Activated CD4-positive, alpha-beta T cell treated with anti-CD3 and anti-CD28 coated beads, Interleukin-2, amount 10 ng/mL, durations not matched to agents 24 days and 14 days (primary cell): ENCODE data around the gene ELP5. TPM values are rescaled to one million over a fixed set of nuclear protein-coding genes. Genes with fewer than 3 reads are reported as not detected.

Experiments used
- DNase-seq: peaks from one replicate; pipeline ENCODE4 v3.0.0; 2022
- H3K27ac Mint-ChIP-seq: one replicate; pipeline ENCODE4 v1.8.0; 2022; ENCODE audit warnings: mild to moderate bottlenecking, mixed read lengths
- H3K27me3 Mint-ChIP-seq: one replicate; pipeline ENCODE4 v1.8.0; 2022; ENCODE audit warnings: mixed read lengths
- H3K36me3 Mint-ChIP-seq: one replicate; pipeline ENCODE4 v1.8.0; 2022; ENCODE audit warnings: low read depth, mild to moderate bottlenecking, mixed read lengths
- H3K4me1 Mint-ChIP-seq: one replicate; pipeline ENCODE4 v1.8.0; 2021; ENCODE audit warnings: mixed read lengths
- H3K4me3 Mint-ChIP-seq: one replicate; pipeline ENCODE4 v1.8.0; 2022; ENCODE audit warnings: mild to moderate bottlenecking, moderate library complexity, mixed read lengths
- H3K9me3 Mint-ChIP-seq: one replicate; pipeline ENCODE4 v1.8.0; 2021; ENCODE audit warnings: mixed read lengths
- intact Hi-C: fragments of 100-400 bp; cut with micrococcal nuclease; formaldehyde crosslinking; loops from one replicate; pipeline ENCODE4 v1.15.1; 2023
- total RNA-seq: library from RNA; stranded (reverse); gene quantifications from 2 replicates; pipeline ENCODE4 v1.2.3, GENCODE V29; 2022

The ELP5 gene
- total RNA-seq, 1 donor from 2014 or later: 74.3 TPM

GRCh38 chr17:7295230-7296180, 43.5 kb downstream of the ELP5 start:
- no peaks in the 10 kb centered on the region for H3K9me3 Mint-ChIP-seq
- intact Hi-C loops: loop anchor here (1.0 to 2.0 kb wide), 3 partner anchors 15 to 243 kb away; no protein-coding TSS in a partner anchor
- peak overlapping the region; percentile 77 for H3K4me3 Mint-ChIP-seq
- H3K36me3 Mint-ChIP-seq: no peaks in the 10 kb centered on the region
- peak overlapping the region; percentile 56 for H3K27ac Mint-ChIP-seq
- peaks cover 15% of the 10 kb centered on the region for H3K4me1 Mint-ChIP-seq
- H3K27me3 Mint-ChIP-seq: peaks cover 50% of the 10 kb centered on the region
- peak; percentile 64 for DNase-seq

DNA sequence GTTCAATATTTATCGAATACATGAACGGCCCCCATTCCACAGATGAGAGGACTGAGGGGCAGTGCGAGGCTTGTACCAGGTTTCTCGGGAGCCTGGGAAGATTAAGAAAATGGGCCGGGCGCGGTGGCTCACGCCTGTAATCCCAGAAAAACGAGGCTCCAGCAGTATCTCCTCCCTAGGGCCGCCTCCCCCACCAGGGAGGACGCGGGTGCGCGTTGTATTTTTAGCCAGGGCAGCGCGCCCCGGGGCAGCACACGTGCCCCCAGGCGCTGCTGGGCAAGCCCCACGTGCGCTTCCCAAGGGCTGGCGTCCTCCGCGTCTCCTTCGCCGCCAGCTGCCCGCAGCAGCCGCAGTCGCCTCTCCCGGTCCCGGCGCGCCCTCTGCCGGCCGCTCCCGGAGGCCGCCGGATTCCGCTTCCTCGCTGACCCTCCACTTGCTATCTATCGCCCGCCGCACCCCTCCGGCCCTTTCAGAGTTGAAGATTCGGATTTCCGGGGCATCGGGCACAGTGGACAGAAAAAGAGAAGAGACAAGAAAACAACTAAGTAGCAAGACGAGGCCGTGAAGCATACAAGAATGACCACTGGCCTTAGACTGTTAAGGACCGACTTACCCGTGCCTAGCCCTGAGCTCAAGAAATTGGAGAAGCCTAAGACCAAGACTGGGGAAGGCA, 44.3 kb downstream of the ELP5 start:
- H3K27ac Mint-ChIP-seq: no peak overlapping the region

DNA sequence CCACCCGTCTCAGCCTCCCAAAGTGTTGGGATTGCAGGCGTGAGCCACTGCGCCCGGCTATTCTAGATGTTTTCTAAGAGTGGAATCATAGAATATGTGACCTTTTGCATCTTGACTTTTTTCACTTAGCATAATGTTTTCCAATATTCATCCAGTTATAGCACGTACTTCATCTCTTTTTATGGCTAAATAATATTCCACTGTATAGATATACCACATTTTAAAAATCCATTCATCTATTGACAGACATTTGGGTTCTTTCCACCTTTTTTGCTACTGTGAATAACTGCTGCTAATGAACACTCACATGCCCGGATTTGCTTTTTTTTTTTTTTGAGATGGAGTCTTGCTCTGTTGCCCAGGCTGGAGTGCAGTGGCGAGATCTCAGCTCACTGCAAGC, 52.2 kb downstream of the ELP5 start:
- no peak for DNase-seq
- H3K4me3 Mint-ChIP-seq: no peak overlapping the region
- H3K9me3 Mint-ChIP-seq: no peaks in the 10 kb centered on the region
- H3K27me3 Mint-ChIP-seq: peaks cover 17% of the 10 kb centered on the region
- intact Hi-C loops: no loop called here
- H3K4me1 Mint-ChIP-seq: peaks cover 15% of the 10 kb centered on the region
- H3K36me3 Mint-ChIP-seq: peaks cover 14% of the 10 kb centered on the region
- H3K27ac Mint-ChIP-seq: no peak overlapping the region

More for the DNA sequence above, 44.3 kb downstream of the ELP5 start:
- DNase-seq: peak; percentile 93
- Mint-ChIP-seq H3K9me3 (no peaks in the 10 kb centered on the region), H3K27me3 (peaks cover 45% of the 10 kb centered on the region), H3K4me3 (peak overlapping the region; percentile 77), H3K36me3 (no peaks in the 10 kb centered on the region), H3K4me1 (peaks cover 15% of the 10 kb centered on the region)
- intact Hi-C loops: loop anchor here (1.0 to 2.0 kb wide), 3 partner anchors 16 to 244 kb away; no protein-coding TSS in a partner anchor

DNA sequence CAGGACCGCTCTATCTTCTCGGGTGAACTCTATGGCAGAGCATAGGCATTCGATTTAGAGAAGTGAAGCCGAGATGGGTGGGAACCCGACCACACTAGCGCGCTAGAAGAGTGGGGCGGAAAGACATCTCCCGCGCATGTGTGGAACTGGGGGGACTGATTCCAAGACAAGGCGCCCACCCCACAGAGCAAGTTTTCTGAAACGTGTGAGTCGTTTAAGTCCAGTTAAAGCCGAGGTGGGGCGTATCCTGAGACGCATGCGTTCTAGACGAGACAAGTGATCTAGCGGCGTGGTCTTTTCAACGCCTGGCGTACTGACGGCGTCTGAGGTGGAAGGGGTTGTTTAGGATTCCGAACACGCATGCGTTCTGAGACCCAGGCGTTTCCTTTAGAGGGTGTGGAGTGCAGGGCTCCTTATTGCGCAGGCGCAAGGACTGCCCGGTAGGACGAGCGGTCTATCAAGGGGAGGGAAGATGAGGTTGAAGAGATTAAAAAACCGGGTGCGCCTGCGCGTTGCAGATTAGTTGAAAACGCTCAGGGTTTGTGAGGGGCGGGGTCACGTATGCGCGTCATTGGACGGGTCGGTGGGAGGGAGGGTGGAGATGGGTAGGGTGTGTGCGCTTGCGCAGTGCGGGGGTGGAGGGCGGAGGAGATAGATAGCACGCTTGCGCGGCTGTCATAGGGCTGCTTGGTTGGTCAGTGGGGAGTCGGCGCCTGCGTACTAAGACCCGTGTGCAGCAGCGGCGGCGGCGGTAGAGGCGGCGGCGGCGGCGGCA, 55.1 kb downstream of the ELP5 start, which contains the start of gene EIF5A:
Gene EIF5A (plus strand): TSS at position 718 of the 775 bp plus-strand sequence. CDS start 2,008 bp downstream, outside the sequence.
- H3K4me1 Mint-ChIP-seq: peaks cover 40% of the 10 kb centered on the region
- peaks cover 42% of the 10 kb centered on the region for H3K36me3 Mint-ChIP-seq
- H3K4me3 Mint-ChIP-seq: peak within 1 kb of the TSS; percentile 90
- H3K27me3 Mint-ChIP-seq: peaks cover 5% of the 10 kb centered on the region
- intact Hi-C loops: loop anchor here (1.0 to 5.0 kb wide), 7 partner anchors 26 to 379 kb away; partner anchors contain the start of genes ELP5, PHF23, POLR2A and SLC16A13
- peak; percentile 100 for DNase-seq
- peak within 1 kb of the TSS; percentile 99 for H3K27ac Mint-ChIP-seq
- H3K9me3 Mint-ChIP-seq: no peaks in the 10 kb centered on the region

GRCh38 chr17:7307686-7308624, 55.9 kb downstream of the ELP5 start:
- H3K4me1 Mint-ChIP-seq: peaks cover 46% of the 10 kb centered on the region
- peak overlapping the region; percentile 90 for H3K4me3 Mint-ChIP-seq
- peak; percentile 85 for DNase-seq
- no peaks in the 10 kb centered on the region for H3K9me3 Mint-ChIP-seq
- intact Hi-C loops: loop anchor here (1.0 to 5.0 kb wide), 10 partner anchors 21 to 535 kb away; partner anchors contain the start of genes CD68, ELP5, NEURL4 and PHF23
- peaks cover 5% of the 10 kb centered on the region for H3K27me3 Mint-ChIP-seq
- H3K36me3 Mint-ChIP-seq: peaks cover 51% of the 10 kb centered on the region
- peak overlapping the region; percentile 99 for H3K27ac Mint-ChIP-seq

- intact Hi-C loops: loop anchor here (1.0 to 5.0 kb wide), 5 partner anchors 20 to 534 kb away; partner anchors contain the start of genes CD68, NEURL4 and SLC16A13
- Mint-ChIP-seq H3K9me3 (no peaks in the 10 kb centered on the region), H3K36me3 (peaks cover 59% of the 10 kb centered on the region), H3K27me3 (peaks cover 5% of the 10 kb centered on the region), H3K27ac (peak overlapping the region; percentile 98), H3K4me1 (peaks cover 55% of the 10 kb centered on the region), H3K4me3 (peak overlapping the region; percentile 90)
- DNase-seq: peak; percentile 95
These were observed 56.8 kb downstream of the ELP5 start for GRCh38 chr17:7308625-7309433.

Other genes with a start within 250 kb of the ELP5 start
- 128 and 131 TPM in 2 replicates for gene RNASEK, start 239.6 kb upstream of the ELP5 start, total RNA-seq
- 0.90 and 0.91 TPM in 2 replicates for gene BCL6B, start 229.2 kb upstream of the ELP5 start, total RNA-seq
- 12.4 and 13.5 TPM in 2 replicates for gene SLC16A13, start 216.2 kb upstream of the ELP5 start, total RNA-seq
- gene SLC16A11, start 208.1 kb upstream of the ELP5 start, total RNA-seq: 0.16 and 0.40 TPM in 2 replicates
- gene CLEC10A, start 172.0 kb upstream of the ELP5 start, total RNA-seq: not detected in 2 replicates
- not detected in 2 replicates for gene ASGR2, start 137.4 kb upstream of the ELP5 start, total RNA-seq
- 1.8 and 1.9 TPM in 2 replicates for gene ASGR1, start 72.8 kb upstream of the ELP5 start, total RNA-seq
- gene DLG4, start 32.4 kb upstream of the ELP5 start, total RNA-seq: 12.4 and 14.0 TPM in 2 replicates
- gene ACADVL, start 32.3 kb upstream of the ELP5 start, total RNA-seq: 244 and 267 TPM in 2 replicates
- gene DVL2, start 17.7 kb upstream of the ELP5 start, total RNA-seq: 71.1 and 77.7 TPM in 2 replicates
- gene PHF23, start 12.8 kb upstream of the ELP5 start, total RNA-seq: 46.2 and 51.7 TPM in 2 replicates
- 124 and 126 TPM in 2 replicates for gene GABARAP, start 9.8 kb upstream of the ELP5 start, total RNA-seq
- 188 and 190 TPM in 2 replicates for gene CTDNEP1, start 481 bp upstream of the ELP5 start, total RNA-seq
- gene CLDN7, start 10.3 kb downstream of the ELP5 start, total RNA-seq: 0.31 and 0.40 TPM in 2 replicates
- gene SLC2A4, start 29.5 kb downstream of the ELP5 start, total RNA-seq: 0.17 and 0.37 TPM in 2 replicates
- gene YBX2, start 42.4 kb downstream of the ELP5 start, total RNA-seq: 0.21 and 0.33 TPM in 2 replicates
- 1,303 and 1,327 TPM in 2 replicates for gene EIF5A, start 55.4 kb downstream of the ELP5 start, total RNA-seq
- 51.5 and 56.2 TPM in 2 replicates for gene GPS2, start 63.1 kb downstream of the ELP5 start, total RNA-seq
- gene NEURL4, start 77.1 kb downstream of the ELP5 start, total RNA-seq: 59.3 and 59.6 TPM in 2 replicates
- 262 and 275 TPM in 2 replicates for gene ACAP1, start 84.3 kb downstream of the ELP5 start, total RNA-seq
- 7.0 and 7.6 TPM in 2 replicates for gene KCTD11, start 99.9 kb downstream of the ELP5 start, total RNA-seq
- not detected in 2 replicates for gene TMEM95, start 102.9 kb downstream of the ELP5 start, total RNA-seq
- 5.3 and 5.5 TPM in 2 replicates for gene TNK1, start 128.9 kb downstream of the ELP5 start, total RNA-seq
- 75.5 and 79.8 TPM in 2 replicates for gene PLSCR3, start 142.3 kb downstream of the ELP5 start, total RNA-seq
- 47.4 and 59.3 TPM in 2 replicates for gene TMEM256, start 151.9 kb downstream of the ELP5 start, total RNA-seq
- 2.9 and 3.0 TPM in 2 replicates for gene NLGN2, start 155.6 kb downstream of the ELP5 start, total RNA-seq
- gene SPEM1, start 168.1 kb downstream of the ELP5 start, total RNA-seq: not detected in 2 replicates
- gene SPEM2, start 173.4 kb downstream of the ELP5 start, total RNA-seq: not detected in 2 replicates
- not detected in 2 replicates for gene SPEM3, start 176.6 kb downstream of the ELP5 start, total RNA-seq
- gene TMEM102, start 183.2 kb downstream of the ELP5 start, total RNA-seq: 12.8 and 12.9 TPM in 2 replicates
- gene FGF11, start 187.3 kb downstream of the ELP5 start, total RNA-seq: 9.4 and 9.5 TPM in 2 replicates
- 6.1 and 7.2 TPM in 2 replicates for gene CHRNB1, start 192.8 kb downstream of the ELP5 start, total RNA-seq
- 16.0 and 16.1 TPM in 2 replicates for gene ZBTB4, start 227.4 kb downstream of the ELP5 start, total RNA-seq
- gene SLC35G6, start 229.2 kb downstream of the ELP5 start, total RNA-seq: not detected in 2 replicates
- 226 and 230 TPM in 2 replicates for gene POLR2A, start 232.2 kb downstream of the ELP5 start, total RNA-seq